GM12878 (cell line): ENCODE data around the gene BCL2L12. TPM values are rescaled to one million over a fixed set of nuclear protein-coding genes. Genes with fewer than 3 reads are reported as not detected.

Source experiments
- BACH1 ChIP-seq: fragments of 450-650 bp; IDR thresholded peaks from 2 replicates; pipeline ENCODE4 v1.6.1; 2017; ENCODE audit warnings: mild to moderate bottlenecking, borderline replicate concordance
- CBX5 ChIP-seq: sonication (generic); IDR thresholded peaks from 2 replicates; pipeline ENCODE4 v1.6.1; 2016; ENCODE audit warnings: low read depth, moderate library complexity, mild to moderate bottlenecking, inconsistent platforms
- DPF2 ChIP-seq: fragments of 450-650 bp; IDR thresholded peaks from 2 replicates; pipeline ENCODE4 v1.6.1; 2017; ENCODE audit warnings: mild to moderate bottlenecking
- EZH2 ChIP-seq: IDR thresholded peaks from 2 replicates; pipeline ENCODE4 v1.6.1; 2012; ENCODE audit warnings: low read depth, mild to moderate bottlenecking, control low read depth, inconsistent platforms, low read length, borderline replicate concordance; ENCODE audit not compliant: control insufficient read depth
- FOXK2 ChIP-seq: fragments of 450-650 bp; IDR thresholded peaks from 2 replicates; pipeline ENCODE4 v1.6.1; 2017; ENCODE audit warnings: mild to moderate bottlenecking, moderate library complexity
- IKZF1 ChIP-seq: fragments of 450-650 bp; conservative IDR thresholded peaks from 2 replicates; pipeline ENCODE4 v1.6.1; 2017; ENCODE audit warnings: antibody characterized with exemption, mild to moderate bottlenecking
- LARP7 ChIP-seq: fragments of 450-650 bp; IDR thresholded peaks from 2 replicates; pipeline ENCODE4 v1.6.1; 2017; ENCODE audit warnings: mild to moderate bottlenecking
- MAX ChIP-seq: IDR thresholded peaks from 2 replicates; pipeline ENCODE4 v1.6.1; 2012; ENCODE audit warnings: low read depth, low read length, improper control_type of control experiment
- MEF2A ChIP-seq: IDR thresholded peaks from 2 replicates; pipeline ENCODE4 v1.6.1; 2011; ENCODE audit warnings: low read depth, mild to moderate bottlenecking, low read length, moderate library complexity; ENCODE audit not compliant: insufficient read depth
- MEF2B ChIP-seq: fragments of 450-650 bp; IDR thresholded peaks from 2 replicates; pipeline ENCODE4 v1.6.1; 2018; ENCODE audit warnings: mild to moderate bottlenecking, moderate library complexity; ENCODE audit not compliant: partially characterized antibody, poor library complexity, severe bottlenecking
- NBN ChIP-seq: fragments of 450-650 bp; IDR thresholded peaks from 2 replicates; pipeline ENCODE4 v1.6.1; 2016
- NFYB ChIP-seq: IDR thresholded peaks from 2 replicates; pipeline ENCODE4 v1.6.1; 2011; ENCODE audit warnings: low read depth, mild to moderate bottlenecking, low read length, improper control_type of control experiment, moderate library complexity; ENCODE audit not compliant: insufficient read depth
- RAD21 ChIP-seq: IDR thresholded peaks from 2 replicates; pipeline ENCODE4 v1.6.1; 2011; ENCODE audit warnings: mild to moderate bottlenecking, low read depth, low read length, moderate library complexity; ENCODE audit not compliant: insufficient read depth
- RB1 ChIP-seq: fragments of 450-650 bp; formaldehyde crosslinking; IDR thresholded peaks from 2 replicates; pipeline ENCODE4 v1.6.1; 2017; ENCODE audit warnings: mild to moderate bottlenecking, borderline replicate concordance
- RELB ChIP-seq: fragments of 450-650 bp; IDR thresholded peaks from 2 replicates; pipeline ENCODE4 v1.6.1; 2017; ENCODE audit warnings: low read depth, mild to moderate bottlenecking, moderate library complexity
- RFX5 ChIP-seq: IDR thresholded peaks from 2 replicates; pipeline ENCODE4 v1.6.1; 2011; ENCODE audit warnings: low read depth, low read length, improper control_type of control experiment
- SIX5 ChIP-seq: IDR thresholded peaks from 2 replicates; pipeline ENCODE4 v1.6.1; 2011; ENCODE audit warnings: mild to moderate bottlenecking, low read depth, low read length, moderate library complexity; ENCODE audit not compliant: severe bottlenecking
- SMC3 ChIP-seq: IDR thresholded peaks from 2 replicates; pipeline ENCODE4 v1.6.1; 2011; ENCODE audit warnings: low read length, improper control_type of control experiment, borderline replicate concordance
- TARDBP ChIP-seq: IDR thresholded peaks from 2 replicates; pipeline ENCODE4 v1.6.1; 2016; ENCODE audit warnings: borderline replicate concordance
- TCF3 ChIP-seq: IDR thresholded peaks from 2 replicates; pipeline ENCODE4 v1.6.1; 2012; ENCODE audit warnings: low read depth, mild to moderate bottlenecking, low read length, borderline replicate concordance; ENCODE audit not compliant: insufficient read depth
- USF2 ChIP-seq: IDR thresholded peaks from 2 replicates; pipeline ENCODE4 v1.6.1; 2011; ENCODE audit warnings: low read depth, low read length, improper control_type of control experiment, borderline replicate concordance
- YBX1 ChIP-seq: fragments of 450-650 bp; IDR thresholded peaks from 2 replicates; pipeline ENCODE4 v1.6.1; 2016; ENCODE audit warnings: antibody characterized with exemption
- ZBED1 ChIP-seq: IDR thresholded peaks from 2 replicates; pipeline ENCODE4 v1.6.1; 2016; ENCODE audit warnings: borderline replicate concordance
- ZZZ3 ChIP-seq: IDR thresholded peaks from 2 replicates; pipeline ENCODE4 v1.6.1; 2011; ENCODE audit warnings: low read depth; ENCODE audit not compliant: control insufficient read depth, insufficient read length
- polyA plus RNA-seq, 11 experiments: library from polyadenylated mRNA; depleted of rRNA in 4 of 11; unstranded in 6 of 11; stranded (reverse) in 5 of 11; fragments of >200 nt; fragmentation: Nextera tagmentation in 4 of 11; fragmentation: Illumina TruSeq in 1 of 11; extraction: Ambion mirVana in 4 of 11; extraction: Trizol in 1 of 11; gene quantifications; 1 replicate in 1 of 11; 2 replicates in 10 of 11; pipeline versions ENCODE4 v1.2.1 to v1.2.3, GENCODE V29; 2011 to 2016; ENCODE audit warnings: inconsistent platforms in 2 of 11, missing spikeins in 2 of 11, low read depth in 1 of 11
- total RNA-seq, 4 experiments: library from RNA; depleted of rRNA in 3 of 4; stranded (reverse); fragments of >200 nt in 3 of 4; fragmentation: Illumina TruSeq in 1 of 4; extraction: Trizol in 1 of 4; gene quantifications; 2 replicates each; pipeline versions ENCODE4 v1.2.1 to v1.2.3, GENCODE V29; 2013 to 2021
- TF ChIP-seq, protein P1 (sequence below): IDR thresholded peaks from 2 replicates; pipeline ENCODE4 v1.6.1; 2012; ENCODE audit warnings: low read depth, low read length, improper control_type of control experiment
- TF ChIP-seq, protein P2 (sequence below): IDR thresholded peaks from 2 replicates; pipeline ENCODE4 v1.6.1; 2012; ENCODE audit warnings: low read depth, low read length, improper control_type of control experiment

BCL2L12 gene
- total and polyA plus RNA-seq, 10 of the 15 experiments (the other 5 are each of a cell fraction or from before 2014, with no cell fraction given), result 1.8 to 143 (median 50.4) TPM

GRCh38 chr19:49640113-49640898 lies 25.4 kb upstream of the BCL2L12 start, which contains the start of gene RRAS (continued):
- TF ChIP-seq MAX (peak; percentile 40; the same call in 1 of the 2 replicates), TARDBP (no peak), YBX1 (no peak), USF2 (no peak; the same call in 1 of the 2 replicates), RB1 (peak; percentile 74; the same call in 1 of the 2 replicates), RELB (peak; percentile 83; the same call in 1 of the 2 replicates), MEF2B (no peak), FOXK2 (no peak), EZH2 (no peak), IKZF1 (peak; percentile 77), RFX5 (no peak; the same call in 1 of the 2 replicates), ZZZ3 (no peak), ZBED1 (no peak), TCF3 (0 out of 2 replicates have a peak, but pooled peaks have one; percentile 26), MEF2A (0 out of 2 replicates have a peak, but pooled peaks have one; percentile 16), DPF2 (peak; percentile 31; the same call in 1 of the 2 replicates), NBN (peak; percentile 80), LARP7 (no peak), CBX5 (no peak), BACH1 (no peak; the same call in 1 of the 2 replicates), NFYB (peak; percentile 60; the same call in 1 of the 2 replicates), RAD21 (no peak), SMC3 (no peak), SIX5 (peak; percentile 1)
- TF ChIP-seq, protein P1, sequence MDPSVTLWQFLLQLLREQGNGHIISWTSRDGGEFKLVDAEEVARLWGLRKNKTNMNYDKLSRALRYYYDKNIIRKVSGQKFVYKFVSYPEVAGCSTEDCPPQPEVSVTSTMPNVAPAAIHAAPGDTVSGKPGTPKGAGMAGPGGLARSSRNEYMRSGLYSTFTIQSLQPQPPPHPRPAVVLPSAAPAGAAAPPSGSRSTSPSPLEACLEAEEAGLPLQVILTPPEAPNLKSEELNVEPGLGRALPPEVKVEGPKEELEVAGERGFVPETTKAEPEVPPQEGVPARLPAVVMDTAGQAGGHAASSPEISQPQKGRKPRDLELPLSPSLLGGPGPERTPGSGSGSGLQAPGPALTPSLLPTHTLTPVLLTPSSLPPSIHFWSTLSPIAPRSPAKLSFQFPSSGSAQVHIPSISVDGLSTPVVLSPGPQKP, result peak; percentile 35; the same call in 1 of the 2 replicates
- TF ChIP-seq, protein P2, sequence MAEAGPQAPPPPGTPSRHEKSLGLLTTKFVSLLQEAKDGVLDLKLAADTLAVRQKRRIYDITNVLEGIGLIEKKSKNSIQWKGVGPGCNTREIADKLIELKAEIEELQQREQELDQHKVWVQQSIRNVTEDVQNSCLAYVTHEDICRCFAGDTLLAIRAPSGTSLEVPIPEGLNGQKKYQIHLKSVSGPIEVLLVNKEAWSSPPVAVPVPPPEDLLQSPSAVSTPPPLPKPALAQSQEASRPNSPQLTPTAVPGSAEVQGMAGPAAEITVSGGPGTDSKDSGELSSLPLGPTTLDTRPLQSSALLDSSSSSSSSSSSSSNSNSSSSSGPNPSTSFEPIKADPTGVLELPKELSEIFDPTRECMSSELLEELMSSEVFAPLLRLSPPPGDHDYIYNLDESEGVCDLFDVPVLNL, result 0 out of 2 replicates have a peak, but pooled peaks have one; percentile 13
